K562 (cell line): Measurements from ENCODE around the gene GRHPR. TPM values are rescaled to one million over a fixed set of nuclear protein-coding genes. Genes with fewer than 3 reads are reported as not detected.

Source experiments
- DACH1 ChIP-seq: fragments of 450-650 bp; IDR thresholded peaks from 2 replicates; pipeline ENCODE4 v1.6.1; 2018; ENCODE audit not compliant: partially characterized antibody
- ERF ChIP-seq: fragments of 450-650 bp; formaldehyde crosslinking; IDR thresholded peaks from 2 replicates; pipeline ENCODE4 v1.4.0; 2020; ENCODE audit warnings: mild to moderate bottlenecking, mixed read lengths
- FOS ChIP-seq: IDR thresholded peaks from 3 replicates; pipeline ENCODE4 v1.6.1; 2011; ENCODE audit not compliant: insufficient read length; ENCODE audit errors: extremely low read depth
- GATA2 ChIP-seq: sonication (generic); formaldehyde crosslinking; IDR thresholded peaks from 2 replicates; pipeline ENCODE4 v1.4.0; 2020; ENCODE audit warnings: mild to moderate bottlenecking, missing genetic modification reagents
- HIVEP1 ChIP-seq: fragments of 250-450 bp; sonication (Bioruptor Pico); IDR thresholded peaks from 2 replicates; pipeline ENCODE4 v1.4.0; 2020; ENCODE audit warnings: mild to moderate bottlenecking
- HMG20B ChIP-seq: fragments of 250-450 bp; sonication (Bioruptor Pico); IDR thresholded peaks from 2 replicates; pipeline ENCODE4 v1.5.0; 2021; ENCODE audit warnings: mild to moderate bottlenecking
- ILF3 ChIP-seq: fragments of 450-650 bp; IDR thresholded peaks from 2 replicates; pipeline ENCODE4 v1.6.1; 2018; ENCODE audit warnings: antibody characterized with exemption, mild to moderate bottlenecking, moderate library complexity, borderline replicate concordance
- IRF2 ChIP-seq: sonication (generic); formaldehyde crosslinking; IDR thresholded peaks from 2 replicates; pipeline ENCODE4 v1.8.1; 2022; ENCODE audit warnings: mild to moderate bottlenecking, missing genetic modification reagents
- POLR2A ChIP-seq: fragments of 450-650 bp; conservative IDR thresholded peaks from 2 replicates; pipeline ENCODE4 v1.6.1; 2016
- POLR2B ChIP-seq: fragments of 450-650 bp; IDR thresholded peaks from 2 replicates; pipeline ENCODE4 v1.6.1; 2018; ENCODE audit warnings: low read depth; ENCODE audit not compliant: partially characterized antibody
- POLR2H ChIP-seq: IDR thresholded peaks from 2 replicates; pipeline ENCODE4 v1.6.1; 2016; ENCODE audit warnings: missing genetic modification characterization, low read depth, mild to moderate bottlenecking, control low read depth, missing compliant biosample characterization, moderate library complexity
- POLR3G ChIP-seq: IDR thresholded peaks from 2 replicates; pipeline ENCODE4 v1.6.1; 2011; ENCODE audit not compliant: insufficient read length, insufficient replicate concordance; ENCODE audit errors: extremely low read depth
- PTBP1 ChIP-seq: fragments of 200-400 bp; formaldehyde crosslinking; IDR thresholded peaks from 2 replicates; pipeline ENCODE4 v1.6.1; 2017; ENCODE audit warnings: low read depth, low read length
- RCOR1 ChIP-seq, 2 experiments: IDR thresholded peaks; 2 replicates each; pipeline ENCODE4 v1.6.1; 2012; ENCODE audit warnings: low read depth in 2 of 2, low read length in 2 of 2, borderline replicate concordance in 1 of 2, improper control_type of control experiment in 1 of 2
- SAP30 ChIP-seq: fragments of 200-600 bp; sonication (generic); IDR thresholded peaks from 2 replicates; pipeline ENCODE4 v1.6.1; 2012; ENCODE audit warnings: borderline replicate concordance, low read depth, mild to moderate bottlenecking, moderate library complexity, low read length, control low read depth, inconsistent platforms; ENCODE audit not compliant: insufficient read depth, poor library complexity, severe bottlenecking
- SRSF3 ChIP-seq: fragments of 200-400 bp; formaldehyde crosslinking; IDR thresholded peaks from 2 replicates; pipeline ENCODE4 v1.6.1; 2016; ENCODE audit warnings: mild to moderate bottlenecking, low read length, moderate library complexity; ENCODE audit not compliant: insufficient read depth
- SRSF7 ChIP-seq: fragments of 200-400 bp; formaldehyde crosslinking; optimal IDR thresholded peaks from 2 replicates; pipeline ENCODE3; 2017; ENCODE audit warnings: mild to moderate bottlenecking, low read depth, low read length
- TAF9B ChIP-seq: fragments of 450-650 bp; IDR thresholded peaks from 2 replicates; pipeline ENCODE4 v1.6.1; 2018; ENCODE audit warnings: mild to moderate bottlenecking; ENCODE audit not compliant: partially characterized antibody
- TEAD2 ChIP-seq: fragments of 450-650 bp; IDR thresholded peaks from 2 replicates; pipeline ENCODE4 v1.6.1; 2016; ENCODE audit warnings: missing genetic modification characterization, control low read depth, missing compliant biosample characterization
- ZFP36 ChIP-seq: fragments of 150-350 bp; IDR thresholded peaks from 2 replicates; pipeline ENCODE4 v1.6.1; 2018; ENCODE audit warnings: low read length, low read depth; ENCODE audit not compliant: partially characterized antibody
- ZMIZ1 ChIP-seq, 2 experiments: fragments of 150-350 bp in 1 of 2; IDR thresholded peaks; 2 replicates each; pipeline ENCODE4 v1.6.1; 2012 to 2016; ENCODE audit warnings: low read depth in 2 of 2, low read length in 2 of 2, mild to moderate bottlenecking in 1 of 2, moderate library complexity in 1 of 2
- ZNF280A ChIP-seq: fragments of 450-650 bp; IDR thresholded peaks from 2 replicates; pipeline ENCODE4 v1.6.1; 2018; ENCODE audit warnings: mild to moderate bottlenecking, low read depth; ENCODE audit not compliant: partially characterized antibody
- polyA plus RNA-seq, 8 experiments: library from polyadenylated mRNA; depleted of rRNA in 4 of 8; stranded (reverse) in 5 of 8; unstranded in 3 of 8; fragments of >200 nt; fragmentation: Nextera tagmentation in 2 of 8; fragmentation: Illumina TruSeq in 1 of 8; extraction: Ambion mirVana in 2 of 8; extraction: Trizol in 1 of 8; gene quantifications; 2 replicates each; pipeline versions ENCODE4 v1.2.1 to v1.2.3, GENCODE V29; 2011 to 2014; ENCODE audit warnings: inconsistent platforms in 1 of 8, missing spikeins in 1 of 8
- total RNA-seq, 7 experiments: library from RNA; depleted of rRNA in 6 of 7; stranded (reverse); fragments of >200 nt in 6 of 7; fragmentation: Illumina TruSeq in 2 of 7; extraction: Trizol in 2 of 7; gene quantifications; 2 replicates each; pipeline versions ENCODE4 v1.2.1 to v1.2.3, GENCODE V29; 2011 to 2021; ENCODE audit warnings: low replicate concordance in 1 of 7
- TF ChIP-seq, protein P1 (sequence below): sonication (generic); formaldehyde crosslinking; IDR thresholded peaks from 2 replicates; pipeline ENCODE4 v1.9.0; 2022; ENCODE audit warnings: mild to moderate bottlenecking, missing genetic modification reagents

The GRHPR gene
- total and polyA plus RNA-seq, 9 of the 15 experiments (the other 6 are each of a cell fraction or from before 2014, with no cell fraction given) = 38.9 to 144 (median 120) TPM

- TF ChIP-seq ZMIZ1 (IDR thresholded peaks at IDR 0.05; ENCODE audit: low read depth in 2 of 2, low read length in 2 of 2) = no peak
- TF ChIP-seq DACH1 = no peak
- no peak for TF ChIP-seq TEAD2
- TF ChIP-seq POLR2H (tag) = no peak
- TF ChIP-seq SRSF3 = no peak
- peak; percentile 92 for TF ChIP-seq SAP30
- peak; percentile 93 for TF ChIP-seq FOS
- TF ChIP-seq, protein P1, sequence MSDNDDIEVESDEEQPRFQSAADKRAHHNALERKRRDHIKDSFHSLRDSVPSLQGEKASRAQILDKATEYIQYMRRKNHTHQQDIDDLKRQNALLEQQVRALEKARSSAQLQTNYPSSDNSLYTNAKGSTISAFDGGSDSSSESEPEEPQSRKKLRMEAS (CRISPR knock-in tag) = peak; percentile 84
- TF ChIP-seq ZFP36 = no peak
- TF ChIP-seq HMG20B (CRISPR knock-in tag) = no peak
- TF ChIP-seq TAF9B = no peak
- TF ChIP-seq HIVEP1 = no peak
- peak; percentile 96 for TF ChIP-seq POLR2A
- TF ChIP-seq SRSF7 = no peak
- TF ChIP-seq ILF3 = no peak
- TF ChIP-seq POLR2B = peak; percentile 83
- no peak for TF ChIP-seq ZNF280A
- no peak for TF ChIP-seq POLR3G
- TF ChIP-seq IRF2 (CRISPR knock-in tag) = no peak
- no peak for TF ChIP-seq PTBP1
- TF ChIP-seq GATA2 (CRISPR knock-in tag) = no peak
- TF ChIP-seq RCOR1 (IDR thresholded peaks at IDR 0.05; ENCODE audit: borderline replicate concordance in 1 of 2, low read depth in 2 of 2, low read length in 2 of 2) = no peak
- TF ChIP-seq ERF = no peak
These were observed 42.9 kb downstream of the GRHPR start, which contains the start of gene ZBTB5 (continued) for GRCh38 chr9:37465249-37466036.
